ENCODE results near the gene HIF3A.

GRCh38 chr19:46376241-46377153 is 79.7 kb downstream of the HIF3A start:
- TF ChIP-seq POLR2AphosphoS5 (IDR thresholded peaks at IDR 0.05) = no peak
- no peak for TF ChIP-seq POLR2A (IDR thresholded peaks at IDR 0.05; ENCODE audit: low read depth)
- TF ChIP-seq, protein P1, sequence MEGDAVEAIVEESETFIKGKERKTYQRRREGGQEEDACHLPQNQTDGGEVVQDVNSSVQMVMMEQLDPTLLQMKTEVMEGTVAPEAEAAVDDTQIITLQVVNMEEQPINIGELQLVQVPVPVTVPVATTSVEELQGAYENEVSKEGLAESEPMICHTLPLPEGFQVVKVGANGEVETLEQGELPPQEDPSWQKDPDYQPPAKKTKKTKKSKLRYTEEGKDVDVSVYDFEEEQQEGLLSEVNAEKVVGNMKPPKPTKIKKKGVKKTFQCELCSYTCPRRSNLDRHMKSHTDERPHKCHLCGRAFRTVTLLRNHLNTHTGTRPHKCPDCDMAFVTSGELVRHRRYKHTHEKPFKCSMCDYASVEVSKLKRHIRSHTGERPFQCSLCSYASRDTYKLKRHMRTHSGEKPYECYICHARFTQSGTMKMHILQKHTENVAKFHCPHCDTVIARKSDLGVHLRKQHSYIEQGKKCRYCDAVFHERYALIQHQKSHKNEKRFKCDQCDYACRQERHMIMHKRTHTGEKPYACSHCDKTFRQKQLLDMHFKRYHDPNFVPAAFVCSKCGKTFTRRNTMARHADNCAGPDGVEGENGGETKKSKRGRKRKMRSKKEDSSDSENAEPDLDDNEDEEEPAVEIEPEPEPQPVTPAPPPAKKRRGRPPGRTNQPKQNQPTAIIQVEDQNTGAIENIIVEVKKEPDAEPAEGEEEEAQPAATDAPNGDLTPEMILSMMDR (IDR thresholded peaks at IDR 0.05) = no peak
